H1 (cell line): ENCODE results near the gene NPM1. TPM values are rescaled to one million over a fixed set of nuclear protein-coding genes. Genes with fewer than 3 reads are reported as not detected.

ENCODE experiments used
- RAD21 ChIP-seq, 2 experiments: IDR thresholded peaks in 1 of 2; conservative IDR thresholded peaks in 1 of 2; 2 replicates each; pipeline ENCODE4 v1.6.1; 2011; ENCODE audit warnings: low read depth in 2 of 2, low read length in 2 of 2, improper control_type of control experiment in 1 of 2, inconsistent platforms in 1 of 2, mild to moderate bottlenecking in 1 of 2, moderate library complexity in 1 of 2
- SIRT6 ChIP-seq: IDR thresholded peaks from one replicate; pipeline ENCODE4 v1.7.1; 2012; ENCODE audit warnings: low read length, inconsistent platforms
- polyA plus RNA-seq, 7 experiments: library from polyadenylated mRNA; depleted of rRNA in 3 of 7; stranded (reverse) in 5 of 7; unstranded in 2 of 7; fragments of >200 nt in 5 of 7; fragments of 200-250 nt in 2 of 7; gene quantifications; 1 replicate in 5 of 7; 2 replicates in 1 of 7; 4 replicates in 1 of 7; pipeline versions ENCODE4 v1.2.1 to v1.2.3, GENCODE V29; 2011 to 2013; ENCODE audit warnings: missing spikeins in 2 of 7, mixed read lengths in 2 of 7
- total RNA-seq: library from RNA; stranded (reverse); fragmentation: NEBNext Ultra II Directional; extraction: Animal tissue kit (Norgen Biotek cat#: 25700); gene quantifications from 2 replicates; pipeline ENCODE4 v1.2.1, GENCODE V29; 2021

NPM1 gene
- total and polyA plus RNA-seq, 2 of the 8 experiments (the other 6 are each of a cell fraction or from before 2014, with no cell fraction given), result 2,182 to 4,042 TPM

GRCh38 chr5:171437286-171437821, 49.7 kb downstream of the NPM1 start (continued):
- TF ChIP-seq SIRT6, result no peak
- TF ChIP-seq RAD21 (IDR thresholded peaks at IDR 0.05 in 1 of 2, conservative IDR thresholded peaks at IDR 0.05 in 1 of 2; ENCODE audit: low read depth in 2 of 2, low read length in 2 of 2), result peak in 1 of 2 experiments; percentile 2; a peak in 2 of 4 replicates
